Measurements from ENCODE around the gene KLHL29. TPM values are rescaled to one million over a fixed set of nuclear protein-coding genes. Genes with fewer than 3 reads are reported as not detected.
A peak's percentile ranks its signal among the peaks of the same experiment; 100 is the strongest.

Gene KLHL29
- total and polyA plus RNA-seq, 2 of the 13 experiments (the other 11 are each of a cell fraction or from before 2014, with no cell fraction given) = 0.01 TPM; not detected in 1

GRCh38 chr2:23658466-23658942 is 273.5 kb downstream of the KLHL29 start (continued):
- TF ChIP-seq BRCA1 (CRISPR knock-in tag; IDR thresholded peaks at IDR 0.05) (peak; percentile 65; the same call in 1 of the 2 replicates), ZNF747 (CRISPR knock-in tag; IDR thresholded peaks at IDR 0.05; ENCODE audit: borderline replicate concordance) (0 out of 2 replicates have a peak, but pooled peaks have one; percentile 27), NKX3-1 (CRISPR knock-in tag; IDR thresholded peaks at IDR 0.05) (peak; percentile 47; the same call in 1 of the 2 replicates), ZNF180 (CRISPR knock-in tag; IDR thresholded peaks at IDR 0.05; ENCODE audit: borderline replicate concordance, low read depth) (no peak), ZNF790 (CRISPR knock-in tag; IDR thresholded peaks at IDR 0.05; ENCODE audit: borderline replicate concordance) (no peak), ZNF780A (CRISPR knock-in tag; IDR thresholded peaks at IDR 0.05) (no peak; the same call in 1 of the 2 replicates), EEA1 (CRISPR knock-in tag; IDR thresholded peaks at IDR 0.05; ENCODE audit: borderline replicate concordance) (no peak), KLF15 (CRISPR knock-in tag; IDR thresholded peaks at IDR 0.05; ENCODE audit: borderline replicate concordance) (no peak; the same call in 1 of the 2 replicates), FOXP4 (CRISPR knock-in tag; IDR thresholded peaks at IDR 0.05) (peak; percentile 53; the same call in 1 of the 2 replicates), LBX2 (CRISPR knock-in tag; IDR thresholded peaks at IDR 0.05; ENCODE audit: borderline replicate concordance) (no peak), MXD3 (CRISPR knock-in tag; IDR thresholded peaks at IDR 0.05) (0 out of 2 replicates have a peak, but pooled peaks have one; percentile 24), ZMYM3 (CRISPR knock-in tag; IDR thresholded peaks at IDR 0.05) (peak; percentile 74; the same call in 1 of the 2 replicates), ZBTB44 (CRISPR knock-in tag; IDR thresholded peaks at IDR 0.05) (no peak), TGIF2 (CRISPR knock-in tag; IDR thresholded peaks at IDR 0.05) (no peak), ZBTB34 (CRISPR knock-in tag; IDR thresholded peaks at IDR 0.05) (no peak), NFAT5 (CRISPR knock-in tag; IDR thresholded peaks at IDR 0.05) (peak; percentile 62; the same call in 1 of the 2 replicates), ETV5 (CRISPR knock-in tag; IDR thresholded peaks at IDR 0.05; ENCODE audit: borderline replicate concordance) (peak; percentile 82), KDM6A (CRISPR knock-in tag; IDR thresholded peaks at IDR 0.05; ENCODE audit: low read depth) (no peak), CBX1 (IDR thresholded peaks at IDR 0.05; ENCODE audit: low read depth) (peak; percentile 79)

Data from HepG2 (cell line).